Keratinocyte (primary cell): ENCODE measurements around the gene SPTBN2. TPM values are rescaled to one million over a fixed set of nuclear protein-coding genes. Genes with fewer than 3 reads are reported as not detected.
A peak's percentile ranks its signal among the peaks of the same experiment; 100 is the strongest.

Experiments used
- DNase-seq: peaks from one replicate; pipeline ENCODE4 v3.0.0-alpha.2; 2011; ENCODE audit warnings: low read depth, missing footprints, low spot score
- FAIRE-seq: peaks from 2 replicates; lab custom pipeline; 2011; peaks lifted over from hg19 to GRCh38; lab: Jason Lieb, UNC
- H2AFZ ChIP-seq: 2 replicates; pipeline ENCODE4 v1.6.0; 2012; ENCODE audit warnings: low read length, control low read depth, inconsistent platforms; ENCODE audit not compliant: control insufficient read depth
- H3K27ac ChIP-seq: 2 replicates; pipeline ENCODE4 v1.5.1; 2011; ENCODE audit warnings: low read length; ENCODE audit not compliant: control insufficient read depth, insufficient read depth
- H3K27me3 ChIP-seq: 3 replicates; pipeline ENCODE4 v1.6.0; 2011; ENCODE audit warnings: low read length; ENCODE audit not compliant: control insufficient read depth, insufficient read depth; ENCODE audit errors: extremely low read depth
- H3K36me3 ChIP-seq, 2 experiments: 2 replicates in 1 of 2; 3 replicates in 1 of 2; pipeline ENCODE4 v1.5.1; 2011; ENCODE audit warnings: low read length in 2 of 2, mild to moderate bottlenecking in 1 of 2; ENCODE audit not compliant: control insufficient read depth in 2 of 2, insufficient read depth in 2 of 2; ENCODE audit errors: extremely low read depth in 1 of 2
- H3K4me1 ChIP-seq: 3 replicates; pipeline ENCODE4 v1.5.1; 2011; ENCODE audit warnings: low read length; ENCODE audit not compliant: control insufficient read depth, insufficient read depth; ENCODE audit errors: extremely low read depth
- H3K4me2 ChIP-seq: 3 replicates; pipeline ENCODE4 v1.6.0; 2011; ENCODE audit warnings: low read depth, low read length; ENCODE audit not compliant: control insufficient read depth, insufficient read depth; ENCODE audit errors: extremely low read depth
- H3K4me3 ChIP-seq, 3 experiments: fragments of 200-600 bp in 1 of 3; sonication (generic) in 1 of 3; 2 replicates in 2 of 3; 3 replicates in 1 of 3; pipeline ENCODE4 v1.5.1; 2011 to 2016; ENCODE audit warnings: low read length in 3 of 3, mild to moderate bottlenecking in 3 of 3, control low read depth in 2 of 3, inconsistent platforms in 1 of 3, low read depth in 1 of 3, mixed read lengths in 1 of 3, mixed run types in 1 of 3, moderate library complexity in 1 of 3; ENCODE audit not compliant: control insufficient read depth in 2 of 3, insufficient read depth in 2 of 3; ENCODE audit errors: extremely low read depth in 1 of 3
- H3K79me2 ChIP-seq: 2 replicates; pipeline ENCODE4 v1.6.0; 2012; ENCODE audit warnings: low read length; ENCODE audit not compliant: control insufficient read depth, insufficient read depth
- H3K9ac ChIP-seq: 3 replicates; pipeline ENCODE4 v1.6.0; 2011; ENCODE audit warnings: low read length; ENCODE audit not compliant: control insufficient read depth, insufficient read depth; ENCODE audit errors: extremely low read depth
- H3K9me1 ChIP-seq: 3 replicates; pipeline ENCODE4 v1.6.0; 2011; ENCODE audit warnings: low read length; ENCODE audit not compliant: control insufficient read depth, insufficient read depth; ENCODE audit errors: extremely low read depth
- H3K9me3 ChIP-seq: 2 replicates; pipeline ENCODE4 v1.5.1; 2012; ENCODE audit warnings: low read depth, low read length; ENCODE audit not compliant: control insufficient read depth
- H4K20me1 ChIP-seq: 3 replicates; pipeline ENCODE4 v1.6.0; 2011; ENCODE audit warnings: low read length; ENCODE audit not compliant: control insufficient read depth, insufficient read depth; ENCODE audit errors: extremely low read depth
- EZH2 ChIP-seq: IDR thresholded peaks from one replicate; pipeline ENCODE4 v1.6.1; 2012; ENCODE audit warnings: inconsistent platforms, mild to moderate bottlenecking, low read length, moderate library complexity
- dilution Hi-C: fragments of 300-500 bp; cut with MboI; formaldehyde crosslinking; loops from one replicate; pipeline ENCODE4 v1.7.0; 2020; ENCODE audit warnings: low sequenced_read_pairs; ENCODE audit not compliant: extremely low pct_ligation_motif_present
- polyA plus RNA-seq, 5 experiments: library from polyadenylated mRNA; depleted of rRNA in 3 of 5; stranded (reverse) in 3 of 5; stranded (forward) in 1 of 5; unstranded in 1 of 5; fragments of >200 nt; gene quantifications; 1 replicate in 1 of 5; 2 replicates in 3 of 5; 3 replicates in 1 of 5; pipeline versions ENCODE4 v1.2.1 to v1.2.3, GENCODE V29; 2011 to 2012; ENCODE audit warnings: missing spikeins in 2 of 5, low read depth in 1 of 5, low replicate concordance in 1 of 5
- TF ChIP-seq, protein P1 (sequence below), 3 experiments: IDR thresholded peaks in 1 of 3; conservative IDR thresholded peaks in 1 of 3; optimal IDR thresholded peaks in 1 of 3; 2 replicates in 2 of 3; 3 replicates in 1 of 3; pipeline versions ENCODE3 to v1.5.1; 2011; ENCODE audit warnings: low read length in 3 of 3, mild to moderate bottlenecking in 3 of 3, moderate library complexity in 2 of 3, control low read depth in 1 of 3, inconsistent platforms in 1 of 3; ENCODE audit not compliant: insufficient read depth in 2 of 3; ENCODE audit errors: extremely low read depth in 1 of 3

The SPTBN2 gene
- polyA plus RNA-seq, 1 donor (not counting 4 experiments of a cell fraction or from before 2014, with no cell fraction given) = 7.8 TPM

DNA sequence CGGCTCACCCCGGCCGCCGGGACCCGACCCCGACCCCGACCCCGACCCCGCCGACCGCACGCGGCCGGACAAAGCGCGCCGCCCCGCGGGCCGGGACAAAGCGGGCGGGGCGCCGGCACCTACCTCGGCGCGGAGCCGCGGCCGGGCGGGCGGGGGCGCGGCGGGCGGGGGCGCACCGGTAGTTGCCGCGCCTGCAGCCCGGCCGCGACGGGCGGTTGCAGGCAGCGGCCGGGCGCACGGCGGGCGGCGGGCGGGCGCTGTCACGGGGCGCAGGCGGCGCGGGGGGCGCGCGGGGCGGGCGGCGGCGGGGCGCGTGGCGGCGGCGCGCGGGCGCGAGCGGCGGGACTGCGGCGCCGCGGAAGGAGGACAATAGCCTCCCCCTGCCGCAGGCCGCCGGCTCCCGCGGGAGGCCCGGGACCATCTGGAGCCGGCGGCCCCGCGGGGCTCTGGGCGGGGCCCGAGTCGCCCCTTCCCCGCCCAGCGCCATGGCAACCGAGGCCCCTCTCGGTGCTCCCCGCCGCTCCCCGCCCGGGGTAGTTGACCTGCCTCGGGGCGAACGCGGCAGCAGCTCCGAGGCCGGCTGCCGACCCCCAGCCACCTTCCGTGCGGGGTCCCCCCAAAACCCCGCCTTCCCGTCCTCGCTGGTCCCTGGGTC is 851 bp downstream of the SPTBN2 start:
- Histone ChIP-seq H3K9me1 (no peaks in the 10 kb centered on the region), H4K20me1 (no peaks in the 10 kb centered on the region), H3K36me3 (peaks cover 0 to 5% of the 10 kb centered on the region in 2 experiments), H3K27ac (no peak overlapping the region), H3K9ac (peak overlapping the region; percentile 74), H3K4me2 (peak overlapping the region; percentile 22), H2AFZ (peak overlapping the region; percentile 14), H3K4me1 (peaks cover 7% of the 10 kb centered on the region), H3K27me3 (peaks cover 4% of the 10 kb centered on the region), H3K79me2 (no peaks in the 10 kb centered on the region), H3K9me3 (no peaks in the 10 kb centered on the region), H3K4me3 (peak overlapping the region; percentile 2 to 65 (median 58))
- FAIRE-seq (no peak), DNase-seq (no peak)
- dilution Hi-C loops = no loop called here
- TF ChIP-seq, protein P1, sequence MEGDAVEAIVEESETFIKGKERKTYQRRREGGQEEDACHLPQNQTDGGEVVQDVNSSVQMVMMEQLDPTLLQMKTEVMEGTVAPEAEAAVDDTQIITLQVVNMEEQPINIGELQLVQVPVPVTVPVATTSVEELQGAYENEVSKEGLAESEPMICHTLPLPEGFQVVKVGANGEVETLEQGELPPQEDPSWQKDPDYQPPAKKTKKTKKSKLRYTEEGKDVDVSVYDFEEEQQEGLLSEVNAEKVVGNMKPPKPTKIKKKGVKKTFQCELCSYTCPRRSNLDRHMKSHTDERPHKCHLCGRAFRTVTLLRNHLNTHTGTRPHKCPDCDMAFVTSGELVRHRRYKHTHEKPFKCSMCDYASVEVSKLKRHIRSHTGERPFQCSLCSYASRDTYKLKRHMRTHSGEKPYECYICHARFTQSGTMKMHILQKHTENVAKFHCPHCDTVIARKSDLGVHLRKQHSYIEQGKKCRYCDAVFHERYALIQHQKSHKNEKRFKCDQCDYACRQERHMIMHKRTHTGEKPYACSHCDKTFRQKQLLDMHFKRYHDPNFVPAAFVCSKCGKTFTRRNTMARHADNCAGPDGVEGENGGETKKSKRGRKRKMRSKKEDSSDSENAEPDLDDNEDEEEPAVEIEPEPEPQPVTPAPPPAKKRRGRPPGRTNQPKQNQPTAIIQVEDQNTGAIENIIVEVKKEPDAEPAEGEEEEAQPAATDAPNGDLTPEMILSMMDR (optimal IDR thresholded peaks at IDR 0.05 in 1 of 3, IDR thresholded peaks at IDR 0.05 in 1 of 3, conservative IDR thresholded peaks at IDR 0.05 in 1 of 3; ENCODE audit: extremely low read depth in 1 of 3, insufficient read depth in 2 of 3, low read length in 3 of 3) = no peak
- no peak for TF ChIP-seq EZH2

DNA sequence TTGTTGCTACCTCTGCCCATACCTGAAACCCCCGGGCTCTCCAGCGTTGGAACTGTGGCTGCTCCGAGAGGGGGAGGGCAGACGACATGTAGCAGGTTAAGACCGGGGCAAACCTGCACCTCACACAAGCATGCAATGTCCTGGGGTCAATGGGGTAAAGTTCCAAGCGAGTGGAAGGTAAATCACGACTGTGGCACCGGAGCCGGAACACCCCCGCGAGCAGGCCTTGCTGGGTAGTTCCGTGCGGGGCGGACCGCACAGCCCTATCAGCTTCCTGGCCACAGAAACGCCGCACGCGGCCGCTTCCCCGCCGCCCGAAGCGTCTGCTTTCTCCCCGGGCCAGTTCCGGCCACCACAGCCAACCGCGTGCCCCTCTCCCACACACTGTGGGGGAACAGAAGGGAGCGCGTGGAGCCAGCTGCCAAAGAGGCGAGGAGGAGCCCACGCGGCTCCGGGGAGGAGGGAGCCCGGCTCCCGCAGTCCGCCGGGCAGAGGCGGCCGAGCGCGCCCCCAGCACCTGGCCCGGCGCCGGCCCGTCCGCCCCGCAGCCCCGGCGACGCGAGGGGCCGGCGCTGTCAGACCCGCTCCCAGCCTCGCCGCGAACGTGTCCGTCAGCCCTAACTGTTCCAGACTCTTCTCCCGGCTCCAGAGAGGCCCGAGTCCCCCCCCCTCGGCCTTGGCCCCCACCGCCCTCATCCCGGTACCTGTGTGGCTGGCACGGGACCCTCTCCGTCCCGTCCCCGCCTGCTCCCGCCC is 1.6 kb downstream of the SPTBN2 start:
- dilution Hi-C loops = no loop called here
- Histone ChIP-seq H3K4me3 (peak overlapping the region; percentile 58 to 65 (median 59)), H3K9ac (peak overlapping the region; percentile 74), H3K9me3 (no peaks in the 10 kb centered on the region), H3K9me1 (no peaks in the 10 kb centered on the region), H3K36me3 (peaks cover 0 to 5% of the 10 kb centered on the region in 2 experiments), H3K4me2 (peak overlapping the region; percentile 84), H3K27ac (peak overlapping the region; percentile 36), H3K4me1 (peaks cover 7% of the 10 kb centered on the region), H2AFZ (peak overlapping the region; percentile 82), H3K79me2 (no peaks in the 10 kb centered on the region), H3K27me3 (peaks cover 4% of the 10 kb centered on the region), H4K20me1 (no peaks in the 10 kb centered on the region)
- FAIRE-seq (no peak), DNase-seq (no peak)
- no peak for TF ChIP-seq EZH2
- TF ChIP-seq, protein P1 (optimal IDR thresholded peaks at IDR 0.05 in 1 of 3, IDR thresholded peaks at IDR 0.05 in 1 of 3, conservative IDR thresholded peaks at IDR 0.05 in 1 of 3; ENCODE audit: extremely low read depth in 1 of 3, insufficient read depth in 2 of 3, low read length in 3 of 3) = no peak
